Vagina (tissue), 2 donors: ENCODE measurements around the gene COBL.

Experiments used
- POLR2A ChIP-seq, 2 donors: fragments of 450-650 bp; IDR thresholded peaks; one replicate each; pipeline ENCODE4 v1.6.1; 2017; ENCODE audit warnings: antibody characterized with exemption in 2 of 2, mild to moderate bottlenecking in 2 of 2, moderate library complexity in 2 of 2
- POLR2AphosphoS5 ChIP-seq, 2 donors: sonication (generic); formaldehyde crosslinking; IDR thresholded peaks; one replicate each; pipeline ENCODE4 v1.9.0; 2017; ENCODE audit warnings: antibody characterized with exemption in 2 of 2, mild to moderate bottlenecking in 2 of 2, low read depth in 1 of 2; ENCODE audit not compliant: insufficient read depth in 1 of 2
- TF ChIP-seq, protein P1 (sequence below), 3 experiments: fragments of 450-650 bp in 2 of 3; fragments of 200-600 bp in 1 of 3; sonication (generic) in 1 of 3; IDR thresholded peaks; one replicate each; pipeline ENCODE4 v1.5.1; 2017 to 2019; ENCODE audit warnings: antibody characterized with exemption in 3 of 3, mild to moderate bottlenecking in 2 of 3, moderate library complexity in 2 of 3

DNA sequence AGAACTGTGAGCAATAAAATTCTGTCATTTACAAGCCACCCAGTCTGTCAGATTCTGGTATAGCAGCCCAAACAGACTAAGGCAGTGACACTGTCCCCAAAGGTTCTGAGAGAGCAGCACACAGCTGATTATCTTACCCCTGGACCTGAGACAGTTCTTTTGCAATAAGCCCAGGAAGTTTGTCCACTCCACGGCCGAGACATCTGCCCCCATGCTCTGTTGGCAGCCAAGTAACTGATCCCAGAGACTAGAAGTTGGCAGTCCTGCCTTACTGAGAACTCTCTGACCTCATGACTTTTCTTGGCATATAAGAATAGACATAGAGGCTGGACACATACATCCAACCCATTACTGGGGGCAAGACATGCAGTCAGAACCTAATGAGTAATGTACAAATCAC, 290.9 kb downstream of the COBL start:
- TF ChIP-seq, protein P1, sequence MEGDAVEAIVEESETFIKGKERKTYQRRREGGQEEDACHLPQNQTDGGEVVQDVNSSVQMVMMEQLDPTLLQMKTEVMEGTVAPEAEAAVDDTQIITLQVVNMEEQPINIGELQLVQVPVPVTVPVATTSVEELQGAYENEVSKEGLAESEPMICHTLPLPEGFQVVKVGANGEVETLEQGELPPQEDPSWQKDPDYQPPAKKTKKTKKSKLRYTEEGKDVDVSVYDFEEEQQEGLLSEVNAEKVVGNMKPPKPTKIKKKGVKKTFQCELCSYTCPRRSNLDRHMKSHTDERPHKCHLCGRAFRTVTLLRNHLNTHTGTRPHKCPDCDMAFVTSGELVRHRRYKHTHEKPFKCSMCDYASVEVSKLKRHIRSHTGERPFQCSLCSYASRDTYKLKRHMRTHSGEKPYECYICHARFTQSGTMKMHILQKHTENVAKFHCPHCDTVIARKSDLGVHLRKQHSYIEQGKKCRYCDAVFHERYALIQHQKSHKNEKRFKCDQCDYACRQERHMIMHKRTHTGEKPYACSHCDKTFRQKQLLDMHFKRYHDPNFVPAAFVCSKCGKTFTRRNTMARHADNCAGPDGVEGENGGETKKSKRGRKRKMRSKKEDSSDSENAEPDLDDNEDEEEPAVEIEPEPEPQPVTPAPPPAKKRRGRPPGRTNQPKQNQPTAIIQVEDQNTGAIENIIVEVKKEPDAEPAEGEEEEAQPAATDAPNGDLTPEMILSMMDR (IDR thresholded peaks at IDR 0.05) = no peak
- no peak for TF ChIP-seq POLR2A (IDR thresholded peaks at IDR 0.05)
- TF ChIP-seq POLR2AphosphoS5 (IDR thresholded peaks at IDR 0.05; ENCODE audit: insufficient read depth in 1 of 2, low read depth in 1 of 2) = no peak
